HG03095 (cell line): ENCODE results near the gene RASGRP4.
"Not testable (repeated sequence)": the region's sequence is repeated elsewhere in the genome, so short reads cannot be mapped to it uniquely, and the experiment has no call there.

Experiments used
- ATAC-seq: cut with Tn5 transposase; IDR thresholded peaks from one replicate; pipeline ENCODE4 v1.9.1; 2021; ENCODE audit warnings: moderate library complexity; ENCODE audit not compliant: unreplicated experiment

RASGRP4 gene, protein sequence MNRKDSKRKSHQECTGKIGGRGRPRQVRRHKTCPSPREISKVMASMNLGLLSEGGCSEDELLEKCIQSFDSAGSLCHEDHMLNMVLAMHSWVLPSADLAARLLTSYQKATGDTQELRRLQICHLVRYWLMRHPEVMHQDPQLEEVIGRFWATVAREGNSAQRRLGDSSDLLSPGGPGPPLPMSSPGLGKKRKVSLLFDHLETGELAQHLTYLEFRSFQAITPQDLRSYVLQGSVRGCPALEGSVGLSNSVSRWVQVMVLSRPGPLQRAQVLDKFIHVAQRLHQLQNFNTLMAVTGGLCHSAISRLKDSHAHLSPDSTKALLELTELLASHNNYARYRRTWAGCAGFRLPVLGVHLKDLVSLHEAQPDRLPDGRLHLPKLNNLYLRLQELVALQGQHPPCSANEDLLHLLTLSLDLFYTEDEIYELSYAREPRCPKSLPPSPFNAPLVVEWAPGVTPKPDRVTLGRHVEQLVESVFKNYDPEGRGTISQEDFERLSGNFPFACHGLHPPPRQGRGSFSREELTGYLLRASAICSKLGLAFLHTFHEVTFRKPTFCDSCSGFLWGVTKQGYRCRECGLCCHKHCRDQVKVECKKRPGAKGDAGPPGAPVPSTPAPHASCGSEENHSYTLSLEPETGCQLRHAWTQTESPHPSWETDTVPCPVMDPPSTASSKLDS

GRCh38 chr19:38425810-38426466 is at the start of gene RASGRP4:
Gene RASGRP4, minus strand, starts transcription at chr19:38426219. Its CDS starts 128 bp downstream, at chr19:38426091.
- ATAC-seq = no peak

DNA sequence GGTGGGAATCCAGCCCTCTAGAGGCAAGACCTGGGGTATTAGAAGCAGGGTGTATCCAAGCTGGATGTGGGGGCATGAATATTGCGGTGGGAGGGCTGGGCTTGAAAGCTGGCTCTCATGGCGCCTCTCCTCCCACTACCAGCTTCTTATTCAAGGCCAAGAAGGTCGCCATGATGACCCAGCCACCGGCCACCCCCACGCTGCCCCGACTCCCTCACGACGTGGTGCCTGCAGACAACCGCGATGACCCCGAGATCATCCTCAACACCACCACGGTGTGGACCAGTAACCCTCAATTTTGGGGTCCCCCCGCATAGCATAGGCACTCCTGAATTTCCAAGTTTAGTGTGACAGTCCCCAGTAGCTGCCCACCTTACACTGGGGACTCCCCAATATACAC is 49.2 kb upstream of the RASGRP4 start:
- no peak for ATAC-seq

GRCh38 chr19:38473201-38473600 is 47.2 kb upstream of the RASGRP4 start:
- no peak for ATAC-seq

- ATAC-seq = not testable (repeated sequence)
Measured at GRCh38 chr19:38472725-38473124, 46.7 kb upstream of the RASGRP4 start.

DNA sequence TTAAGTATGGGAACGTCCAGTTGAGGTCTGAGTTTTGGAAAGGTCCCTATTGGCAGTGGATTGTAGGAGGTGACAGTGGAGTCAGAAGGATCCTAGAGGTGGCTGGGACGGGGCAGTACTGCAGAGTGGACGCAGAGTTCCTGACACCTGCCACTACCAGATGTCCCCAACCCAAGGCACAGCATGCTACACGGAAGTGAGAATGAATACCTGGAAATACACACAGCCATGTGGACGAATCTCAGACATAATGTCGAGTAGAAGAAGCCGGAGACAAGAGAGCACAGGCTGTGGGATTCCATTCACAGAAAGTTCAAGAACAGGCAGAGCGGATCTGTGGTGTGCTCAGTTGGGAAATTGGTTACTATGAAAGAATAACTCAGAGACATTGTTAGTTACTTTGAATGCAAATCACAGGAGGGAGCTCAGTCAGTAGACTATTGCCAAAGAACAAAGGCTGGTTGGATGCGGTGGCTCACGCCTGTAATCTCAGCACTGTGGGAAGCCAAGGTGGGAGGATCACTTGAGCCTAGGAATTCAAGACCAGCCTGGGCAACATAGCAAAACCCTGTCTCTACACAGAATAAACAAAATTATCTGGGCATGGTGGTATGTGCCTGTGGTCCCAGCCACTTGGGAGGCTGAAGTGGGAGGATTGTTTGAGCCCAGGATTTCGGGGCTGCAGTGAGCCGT is 44.9 kb upstream of the RASGRP4 start:
- ATAC-seq = no peak

- ATAC-seq = no peak
Measured at GRCh38 chr19:38469151-38469550, 43.1 kb upstream of the RASGRP4 start.

GRCh38 chr19:38467541-38468525 is 41.8 kb upstream of the RASGRP4 start:
- no peak for ATAC-seq

GRCh38 chr19:38466050-38466449 is 40.0 kb upstream of the RASGRP4 start:
- no peak for ATAC-seq

GRCh38 chr19:38464421-38465082 is 38.5 kb upstream of the RASGRP4 start:
- ATAC-seq = no peak

DNA sequence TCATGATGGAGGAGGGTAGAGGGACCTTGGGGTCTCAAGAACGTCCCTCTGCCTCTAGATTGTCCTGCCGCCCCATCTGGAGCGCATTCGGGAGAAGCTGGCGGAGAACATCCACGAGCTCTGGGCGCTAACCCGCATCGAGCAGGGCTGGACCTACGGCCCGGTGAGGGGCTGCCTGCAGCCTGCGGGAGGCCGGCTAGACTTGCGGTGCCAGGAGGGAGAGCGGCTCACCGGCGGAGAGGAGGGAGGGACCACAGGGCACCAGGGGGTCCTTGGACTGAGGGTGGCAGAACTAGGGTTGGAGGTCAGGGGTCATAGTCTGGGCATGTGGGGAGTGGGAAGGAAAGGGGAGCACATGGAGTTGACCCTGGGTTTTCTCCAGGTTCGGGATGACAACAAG is 37.3 kb upstream of the RASGRP4 start:
- ATAC-seq = no peak

DNA sequence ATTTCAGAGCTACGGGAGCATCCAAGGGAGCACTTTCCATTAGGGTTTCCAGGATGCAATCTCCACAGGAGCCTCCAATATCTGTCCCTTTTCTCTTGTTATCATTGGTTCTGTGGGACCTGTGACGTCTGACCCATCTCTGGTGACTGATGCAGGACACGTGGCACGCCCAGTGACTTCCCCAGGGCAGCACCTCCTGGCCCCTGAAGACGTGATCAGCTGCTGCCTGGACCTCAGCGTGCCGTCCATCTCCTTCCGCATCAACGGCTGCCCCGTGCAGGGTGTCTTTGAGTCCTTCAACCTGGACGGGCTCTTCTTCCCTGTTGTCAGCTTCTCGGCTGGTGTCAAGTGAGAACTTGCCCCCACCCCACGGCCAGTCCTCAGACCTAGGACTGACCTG is 33.0 kb upstream of the RASGRP4 start:
- no peak for ATAC-seq

- no peak for ATAC-seq
Measured at GRCh38 chr19:38457690-38458405, 31.8 kb upstream of the RASGRP4 start.

DNA sequence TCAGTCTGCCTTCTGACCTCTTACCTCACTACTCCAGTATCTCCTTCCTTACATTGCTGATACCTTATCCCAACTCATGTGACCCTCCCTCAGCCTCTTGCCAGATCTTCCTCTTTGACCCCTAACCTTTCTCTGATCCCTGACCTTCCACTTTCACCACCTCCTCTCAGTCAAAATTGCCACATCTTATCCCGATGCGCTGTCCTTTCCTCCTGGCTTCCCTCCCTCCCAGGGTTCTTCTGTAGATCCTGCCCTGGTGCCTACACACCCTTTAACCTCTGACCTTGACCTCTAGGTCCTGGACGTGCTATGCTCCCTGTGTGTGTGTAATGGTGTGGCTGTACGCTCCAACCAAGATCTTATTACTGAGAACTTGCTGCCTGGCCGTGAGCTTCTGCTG is 31.2 kb upstream of the RASGRP4 start:
- no peak for ATAC-seq

GRCh38 chr19:38455031-38455430 is 29.0 kb upstream of the RASGRP4 start:
- ATAC-seq = no peak

GRCh38 chr19:38453596-38453995 is 27.6 kb upstream of the RASGRP4 start:
- no peak for ATAC-seq

- no peak for ATAC-seq
Measured at GRCh38 chr19:38452430-38453366, 26.7 kb upstream of the RASGRP4 start.

DNA sequence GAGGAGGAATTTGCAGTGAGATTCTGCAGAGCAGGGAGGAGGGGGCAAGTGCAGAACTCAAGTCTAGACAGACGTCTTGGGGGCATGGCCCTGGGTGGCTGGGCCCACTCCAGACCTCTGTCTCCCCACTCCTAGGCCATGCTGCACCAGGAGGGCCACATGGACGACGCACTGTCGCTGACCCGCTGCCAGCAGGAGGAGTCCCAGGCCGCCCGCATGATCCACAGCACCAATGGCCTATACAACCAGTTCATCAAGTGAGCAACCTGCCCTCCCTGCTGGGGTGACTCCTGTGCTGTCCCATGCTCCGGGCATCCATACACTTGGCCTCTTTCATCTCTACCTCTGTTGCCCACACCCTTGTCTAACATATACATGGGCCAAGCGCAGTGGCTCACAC is 25.6 kb upstream of the RASGRP4 start:
- no peak for ATAC-seq

GRCh38 chr19:38451036-38451435 is 25.0 kb upstream of the RASGRP4 start:
- ATAC-seq = no peak
